DND-41 (cell line): Measurements from ENCODE around the gene KLHL30.

Experiments
- EZH2 ChIP-seq: IDR thresholded peaks from 3 replicates; pipeline ENCODE4 v1.6.1; 2012; ENCODE audit warnings: borderline replicate concordance, low read depth, mild to moderate bottlenecking, moderate library complexity, low read length, inconsistent platforms; ENCODE audit not compliant: severe bottlenecking
- TF ChIP-seq, protein P1 (sequence below): IDR thresholded peaks from 2 replicates; pipeline ENCODE4 v1.5.1; 2012; ENCODE audit warnings: borderline replicate concordance, low read length, moderate library complexity, mild to moderate bottlenecking; ENCODE audit not compliant: poor library complexity, severe bottlenecking; ENCODE audit errors: extremely low read depth

DNA sequence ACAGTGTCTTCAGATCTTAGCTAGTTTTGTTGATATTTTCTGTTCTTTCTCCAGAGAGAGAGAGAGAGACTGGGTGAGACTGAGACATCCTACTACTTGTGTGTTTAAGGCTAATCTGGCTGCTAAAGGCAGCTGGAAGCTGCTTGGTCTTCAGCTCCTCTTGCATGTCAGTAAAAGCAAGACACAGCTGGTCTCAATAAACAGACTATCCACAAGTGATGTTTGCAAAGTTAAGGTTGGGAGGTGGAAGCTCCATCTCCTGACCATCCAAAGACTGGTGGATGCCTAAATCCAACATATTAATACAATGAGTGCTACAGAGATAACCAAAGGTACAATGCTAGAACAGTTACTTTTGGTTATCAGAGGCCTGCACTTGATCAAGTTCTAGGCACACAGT lies 38.1 kb downstream of the KLHL30 start:
- no peak for TF ChIP-seq EZH2
- TF ChIP-seq, protein P1, sequence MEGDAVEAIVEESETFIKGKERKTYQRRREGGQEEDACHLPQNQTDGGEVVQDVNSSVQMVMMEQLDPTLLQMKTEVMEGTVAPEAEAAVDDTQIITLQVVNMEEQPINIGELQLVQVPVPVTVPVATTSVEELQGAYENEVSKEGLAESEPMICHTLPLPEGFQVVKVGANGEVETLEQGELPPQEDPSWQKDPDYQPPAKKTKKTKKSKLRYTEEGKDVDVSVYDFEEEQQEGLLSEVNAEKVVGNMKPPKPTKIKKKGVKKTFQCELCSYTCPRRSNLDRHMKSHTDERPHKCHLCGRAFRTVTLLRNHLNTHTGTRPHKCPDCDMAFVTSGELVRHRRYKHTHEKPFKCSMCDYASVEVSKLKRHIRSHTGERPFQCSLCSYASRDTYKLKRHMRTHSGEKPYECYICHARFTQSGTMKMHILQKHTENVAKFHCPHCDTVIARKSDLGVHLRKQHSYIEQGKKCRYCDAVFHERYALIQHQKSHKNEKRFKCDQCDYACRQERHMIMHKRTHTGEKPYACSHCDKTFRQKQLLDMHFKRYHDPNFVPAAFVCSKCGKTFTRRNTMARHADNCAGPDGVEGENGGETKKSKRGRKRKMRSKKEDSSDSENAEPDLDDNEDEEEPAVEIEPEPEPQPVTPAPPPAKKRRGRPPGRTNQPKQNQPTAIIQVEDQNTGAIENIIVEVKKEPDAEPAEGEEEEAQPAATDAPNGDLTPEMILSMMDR = no peak
